Measurements from ENCODE around the gene PEAK1.

The PEAK1 gene

GRCh38 chr15:77459031-77459430 lies 39.1 kb upstream of the PEAK1 start:
- DNase-seq (ENCODE audit: low read depth), result no peak
- no peak overlapping the region for H3K4me3 ChIP-seq (ENCODE audit: low read depth, low read length)
- TF ChIP-seq CTCF (IDR thresholded peaks at IDR 0.05; ENCODE audit: control insufficient read depth, extremely low read depth, insufficient read depth), result no peak

GRCh38 chr15:77457905-77458265 lies 38.0 kb upstream of the PEAK1 start:
- H3K4me3 ChIP-seq (ENCODE audit: low read depth, low read length), result no peak overlapping the region
- no peak for DNase-seq (ENCODE audit: low read depth)
- TF ChIP-seq CTCF (IDR thresholded peaks at IDR 0.05; ENCODE audit: control insufficient read depth, extremely low read depth, insufficient read depth), result no peak

GRCh38 chr15:77457191-77457904 lies 37.4 kb upstream of the PEAK1 start:
- DNase-seq (ENCODE audit: low read depth), result no peak
- H3K4me3 ChIP-seq (ENCODE audit: low read depth, low read length), result no peak overlapping the region

GRCh38 chr15:77456746-77457145 lies 36.8 kb upstream of the PEAK1 start:
- H3K4me3 ChIP-seq (ENCODE audit: low read depth, low read length), result no peak overlapping the region
- no peak for TF ChIP-seq CTCF (IDR thresholded peaks at IDR 0.05; ENCODE audit: control insufficient read depth, extremely low read depth, insufficient read depth)
- no peak for DNase-seq (ENCODE audit: low read depth)

More at GRCh38 chr15:77457191-77457904, 37.4 kb upstream of the PEAK1 start:
- TF ChIP-seq CTCF (IDR thresholded peaks at IDR 0.05; ENCODE audit: control insufficient read depth, extremely low read depth, insufficient read depth), result no peak

- no peak for DNase-seq (ENCODE audit: low read depth)
Observed at GRCh38 chr15:77455696-77456321, 35.9 kb upstream of the PEAK1 start.

GRCh38 chr15:77454951-77455350 lies 35.0 kb upstream of the PEAK1 start:
- DNase-seq (ENCODE audit: low read depth), result no peak
- no peak for TF ChIP-seq CTCF (IDR thresholded peaks at IDR 0.05; ENCODE audit: control insufficient read depth, extremely low read depth, insufficient read depth)
- no peak overlapping the region for H3K4me3 ChIP-seq (ENCODE audit: low read depth, low read length)

More at GRCh38 chr15:77455696-77456321, 35.9 kb upstream of the PEAK1 start:
- H3K4me3 ChIP-seq (ENCODE audit: low read depth, low read length), result no peak overlapping the region
- TF ChIP-seq CTCF (IDR thresholded peaks at IDR 0.05; ENCODE audit: control insufficient read depth, extremely low read depth, insufficient read depth), result no peak
